Endothelial cell (in vitro differentiated cells): ENCODE data around the gene CENPB. TPM values are rescaled to one million over a fixed set of nuclear protein-coding genes. Genes with fewer than 3 reads are reported as not detected.
A peak's percentile ranks its signal among the peaks of the same experiment; 100 is the strongest.

Experiments used
- DNase-seq: peaks from one replicate; pipeline ENCODE4 v3.0.0; 2021; ENCODE audit warnings: low spot score
- H3K27ac Mint-ChIP-seq: one replicate; pipeline ENCODE4 v1.8.0; 2021; ENCODE audit warnings: mixed read lengths, inconsistent platforms; ENCODE audit not compliant: unreplicated experiment
- H3K27me3 Mint-ChIP-seq: one replicate; pipeline ENCODE4 v1.8.0; 2021; ENCODE audit warnings: mild to moderate bottlenecking, moderate library complexity, mixed read lengths, inconsistent platforms; ENCODE audit not compliant: unreplicated experiment
- H3K36me3 Mint-ChIP-seq: one replicate; pipeline ENCODE4 v1.8.0; 2021; ENCODE audit warnings: mild to moderate bottlenecking, low read depth, mixed read lengths, inconsistent platforms; ENCODE audit not compliant: unreplicated experiment
- H3K4me1 Mint-ChIP-seq: one replicate; pipeline ENCODE4 v1.8.0; 2021; ENCODE audit warnings: mild to moderate bottlenecking, mixed read lengths, inconsistent platforms; ENCODE audit not compliant: unreplicated experiment
- H3K4me3 Mint-ChIP-seq: one replicate; pipeline ENCODE4 v1.8.0; 2021; ENCODE audit warnings: mild to moderate bottlenecking, mixed read lengths, inconsistent platforms; ENCODE audit not compliant: unreplicated experiment
- H3K9me3 Mint-ChIP-seq: one replicate; pipeline ENCODE4 v1.8.0; 2021; ENCODE audit warnings: mixed read lengths, inconsistent platforms; ENCODE audit not compliant: unreplicated experiment
- total RNA-seq: library from RNA; stranded (reverse); fragmentation: NEBNext Ultra II Directional; extraction: Animal tissue kit (Norgen Biotek cat#: 25700); gene quantifications from one replicate; pipeline ENCODE4 v1.2.1, GENCODE V29; 2021; ENCODE audit not compliant: unreplicated experiment
- TF ChIP-seq, protein P1 (sequence below): fragments of 200-600 bp; sonication (generic); IDR thresholded peaks from one replicate; pipeline ENCODE4 v1.5.0; 2021; ENCODE audit warnings: antibody characterized with exemption; ENCODE audit not compliant: unreplicated experiment

Gene CENPB
- total RNA-seq, 1 donor from 2014 or later, result 57.9 TPM

DNA sequence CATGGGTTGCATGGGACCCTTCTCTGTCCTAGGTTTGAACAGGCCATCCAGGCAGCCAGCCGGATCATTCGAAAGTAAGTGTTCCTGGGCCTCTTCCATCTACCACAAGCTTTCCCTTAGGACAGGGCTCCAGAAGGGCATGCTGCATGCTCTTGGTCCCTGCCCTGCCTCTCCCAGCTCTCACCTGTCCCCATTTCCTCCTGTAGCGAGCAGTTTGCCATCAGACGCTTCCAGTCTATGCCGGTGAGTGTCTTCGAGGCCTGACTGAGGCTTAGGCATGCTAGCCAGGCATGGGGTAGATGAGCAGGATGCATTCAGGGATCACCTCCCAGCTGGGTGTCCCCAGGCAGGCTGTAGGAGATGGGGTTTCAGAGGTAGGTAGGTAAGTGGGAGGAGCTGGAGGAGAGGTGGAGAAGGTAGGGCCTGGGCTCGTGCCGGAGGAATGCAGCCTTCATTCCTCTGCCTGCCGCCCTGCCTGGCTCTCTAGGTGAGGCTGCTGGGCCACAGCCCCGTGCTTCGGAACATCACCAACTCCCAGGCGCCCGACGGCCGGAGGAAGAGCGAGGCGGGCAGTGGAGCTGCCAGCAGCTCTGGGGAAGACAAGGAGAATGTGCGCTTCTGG lies 13.8 kb upstream of the CENPB start:
- no peak overlapping the region for H3K4me3 Mint-ChIP-seq
- H3K4me1 Mint-ChIP-seq, result peaks cover 15% of the 10 kb centered on the region
- H3K27me3 Mint-ChIP-seq, result peaks cover 20% of the 10 kb centered on the region
- no peaks in the 10 kb centered on the region for H3K9me3 Mint-ChIP-seq
- TF ChIP-seq, protein P1, sequence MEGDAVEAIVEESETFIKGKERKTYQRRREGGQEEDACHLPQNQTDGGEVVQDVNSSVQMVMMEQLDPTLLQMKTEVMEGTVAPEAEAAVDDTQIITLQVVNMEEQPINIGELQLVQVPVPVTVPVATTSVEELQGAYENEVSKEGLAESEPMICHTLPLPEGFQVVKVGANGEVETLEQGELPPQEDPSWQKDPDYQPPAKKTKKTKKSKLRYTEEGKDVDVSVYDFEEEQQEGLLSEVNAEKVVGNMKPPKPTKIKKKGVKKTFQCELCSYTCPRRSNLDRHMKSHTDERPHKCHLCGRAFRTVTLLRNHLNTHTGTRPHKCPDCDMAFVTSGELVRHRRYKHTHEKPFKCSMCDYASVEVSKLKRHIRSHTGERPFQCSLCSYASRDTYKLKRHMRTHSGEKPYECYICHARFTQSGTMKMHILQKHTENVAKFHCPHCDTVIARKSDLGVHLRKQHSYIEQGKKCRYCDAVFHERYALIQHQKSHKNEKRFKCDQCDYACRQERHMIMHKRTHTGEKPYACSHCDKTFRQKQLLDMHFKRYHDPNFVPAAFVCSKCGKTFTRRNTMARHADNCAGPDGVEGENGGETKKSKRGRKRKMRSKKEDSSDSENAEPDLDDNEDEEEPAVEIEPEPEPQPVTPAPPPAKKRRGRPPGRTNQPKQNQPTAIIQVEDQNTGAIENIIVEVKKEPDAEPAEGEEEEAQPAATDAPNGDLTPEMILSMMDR, result no peak
- peaks cover 21% of the 10 kb centered on the region for H3K36me3 Mint-ChIP-seq
- no peak overlapping the region for H3K27ac Mint-ChIP-seq
- no peak for DNase-seq

DNA sequence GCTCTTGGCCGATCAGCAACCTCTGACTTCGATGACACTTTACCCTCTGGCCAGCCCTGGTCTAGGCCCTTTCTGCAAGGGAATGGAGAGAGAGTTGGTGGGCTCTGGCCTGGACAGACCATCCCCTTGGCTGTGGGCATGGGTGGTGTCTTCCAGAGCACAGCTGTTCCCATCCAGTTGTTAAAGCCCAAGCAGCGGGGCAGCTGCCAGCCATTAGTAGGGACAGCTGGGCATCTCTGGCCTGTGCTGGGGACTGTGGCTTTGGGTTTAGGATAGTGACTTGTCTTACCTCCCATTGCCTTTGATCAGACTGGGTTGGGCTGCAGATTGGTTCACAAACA lies 12.3 kb upstream of the CENPB start:
- Mint-ChIP-seq H3K27ac (no peak overlapping the region), H3K27me3 (peaks cover 12% of the 10 kb centered on the region), H3K9me3 (no peaks in the 10 kb centered on the region), H3K4me3 (no peak overlapping the region), H3K4me1 (peaks cover 13% of the 10 kb centered on the region), H3K36me3 (peaks cover 11% of the 10 kb centered on the region)
- TF ChIP-seq, protein P1, result no peak
- DNase-seq, result no peak

GRCh38 chr20:3798373-3798768 lies 11.8 kb upstream of the CENPB start:
- H3K27ac Mint-ChIP-seq, result no peak overlapping the region
- peaks cover 6% of the 10 kb centered on the region for H3K36me3 Mint-ChIP-seq
- H3K9me3 Mint-ChIP-seq, result no peaks in the 10 kb centered on the region
- DNase-seq, result no peak
- TF ChIP-seq, protein P1, result no peak
- peaks cover 12% of the 10 kb centered on the region for H3K27me3 Mint-ChIP-seq
- peaks cover 13% of the 10 kb centered on the region for H3K4me1 Mint-ChIP-seq
- H3K4me3 Mint-ChIP-seq, result no peak overlapping the region

- Mint-ChIP-seq H3K4me1 (peaks cover 13% of the 10 kb centered on the region), H3K9me3 (no peaks in the 10 kb centered on the region), H3K4me3 (peak overlapping the region; percentile 73), H3K27me3 (peaks cover 12% of the 10 kb centered on the region), H3K36me3 (peaks cover 4% of the 10 kb centered on the region), H3K27ac (no peak overlapping the region)
- no peak for DNase-seq
- TF ChIP-seq, protein P1, result no peak
Observed at GRCh38 chr20:3797592-3798372, 11.2 kb upstream of the CENPB start.

DNA sequence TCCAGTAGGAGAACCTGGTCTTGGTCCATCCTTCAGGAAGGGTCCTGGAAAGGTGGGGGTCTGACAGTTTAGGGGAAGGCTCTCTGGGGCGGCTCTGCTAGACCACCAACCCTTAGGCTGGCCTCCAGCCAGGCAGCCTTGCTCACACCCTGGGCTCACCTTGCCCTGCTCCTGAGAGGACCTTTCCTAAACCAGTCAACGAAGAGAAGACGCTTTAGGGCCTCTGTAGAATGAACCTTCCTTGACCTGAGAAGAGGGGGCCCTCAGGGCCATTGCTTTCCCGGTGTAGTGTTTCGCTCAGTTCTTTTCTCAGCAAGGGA lies 10.6 kb upstream of the CENPB start:
- TF ChIP-seq, protein P1, result no peak
- Mint-ChIP-seq H3K36me3 (no peaks in the 10 kb centered on the region), H3K4me1 (peaks cover 13% of the 10 kb centered on the region), H3K27me3 (peaks cover 12% of the 10 kb centered on the region), H3K27ac (no peak overlapping the region), H3K9me3 (no peaks in the 10 kb centered on the region), H3K4me3 (peak overlapping the region; percentile 67)
- no peak for DNase-seq
